GM12878 (cell line): ENCODE results near the gene DERL3. TPM values are rescaled to one million over a fixed set of nuclear protein-coding genes. Genes with fewer than 3 reads are reported as not detected.

Experiments used
- ATAC-seq: fragments of 200-7000 bp; cut with Tn5 transposase; 3 replicates; pipeline ENCODE4 v1.9.1; 2020; ENCODE audit warnings: mild to moderate bottlenecking, moderate library complexity
- BruUV-seq: library from RNA; stranded (reverse); fragments of 400-500 nt; replicated peaks from 2 replicates; lab custom pipeline; 2021; lab: Mats Ljungman, UMichigan
- CTCF ChIA-PET: fragments of 300-600 bp; sonication (Branson Sonifier 250); formaldehyde crosslinking; extraction: SDS; loops from one replicate; lab custom pipeline; 2021; ENCODE audit warnings: inconsistent platforms; lab: Yijun Ruan, JAX
- POLR2A ChIA-PET: fragments of 350-600 bp; formaldehyde crosslinking; extraction: SDS; loops from one replicate; lab custom pipeline; 2021; ENCODE audit warnings: inconsistent platforms; lab: Charles Lee
- RAD21 ChIA-PET: fragments of 300-600 bp; sonication (Branson Sonifier 250); formaldehyde crosslinking; loops from one replicate; lab custom pipeline; 2023; ENCODE audit warnings: antibody characterized with exemption; ENCODE audit not compliant: unreplicated experiment; lab: Charles Lee
- SMC1A ChIA-PET: fragments of 300-600 bp; sonication (Branson Sonifier 250); formaldehyde crosslinking; loops from one replicate; lab custom pipeline; 2023; ENCODE audit not compliant: unreplicated experiment, uncharacterized antibody; lab: Charles Lee
- DNase-seq: peaks from one replicate; pipeline ENCODE4 v3.0.0-alpha.2; 2011; ENCODE audit warnings: low read depth, low spot score
- FAIRE-seq: peaks from 3 replicates; lab custom pipeline; 2011; peaks lifted over from hg19 to GRCh38; lab: Jason Lieb, UNC
- H2AFZ ChIP-seq: 2 replicates; pipeline ENCODE4 v1.6.0; 2011; ENCODE audit warnings: low read depth, low read length, control low read depth; ENCODE audit not compliant: control insufficient read depth
- H3K27ac ChIP-seq: 2 replicates; pipeline ENCODE4 v1.5.1; 2011; ENCODE audit warnings: control low read depth; ENCODE audit not compliant: control insufficient read depth, insufficient read depth
- H3K27me3 ChIP-seq, 2 experiments: replicated peaks in 1 of 2; 2 replicates each; pipeline versions ENCODE4 v1.6.0 to v1.6.1; 2011; ENCODE audit warnings: low read length in 1 of 2; ENCODE audit not compliant: control insufficient read depth in 2 of 2, insufficient read depth in 2 of 2
- H3K36me3 ChIP-seq, 2 experiments: 2 replicates each; pipeline ENCODE4 v1.5.1; 2011; ENCODE audit warnings: low read length in 1 of 2; ENCODE audit not compliant: control insufficient read depth in 2 of 2, insufficient read depth in 2 of 2
- H3K4me1 ChIP-seq: 2 replicates; pipeline ENCODE4 v1.6.1; 2011; ENCODE audit warnings: mild to moderate bottlenecking, low read length, moderate library complexity, mixed read lengths; ENCODE audit not compliant: control insufficient read depth, insufficient read depth
- H3K4me2 ChIP-seq: 2 replicates; pipeline ENCODE4 v1.6.0; 2011; ENCODE audit warnings: control low read depth; ENCODE audit not compliant: control insufficient read depth, insufficient read depth
- H3K4me3 ChIP-seq: fragments of 200-600 bp; sonication (generic); 2 replicates; pipeline ENCODE4 v1.5.1; 2016
- H3K79me2 ChIP-seq: 2 replicates; pipeline ENCODE4 v1.6.0; 2011; ENCODE audit warnings: low read length; ENCODE audit not compliant: control insufficient read depth, insufficient read depth
- H3K9ac ChIP-seq: 2 replicates; pipeline ENCODE4 v1.8.0; 2011; ENCODE audit warnings: low read length, control low read depth, mixed read lengths; ENCODE audit not compliant: control insufficient read depth, insufficient read depth
- H3K9me3 ChIP-seq: replicated peaks from 3 replicates; pipeline ENCODE4 v1.5.1; 2011; ENCODE audit warnings: mild to moderate bottlenecking, low read length; ENCODE audit not compliant: control insufficient read depth, insufficient read depth
- H4K20me1 ChIP-seq: 2 replicates; pipeline ENCODE4 v1.6.0; 2011; ENCODE audit not compliant: control insufficient read depth, insufficient read depth
- NBN ChIP-seq: fragments of 450-650 bp; IDR thresholded peaks from 2 replicates; pipeline ENCODE4 v1.6.1; 2016
- NR2F1 ChIP-seq: fragments of 450-650 bp; conservative IDR thresholded peaks from 2 replicates; pipeline ENCODE4 v1.6.1; 2017; ENCODE audit warnings: mild to moderate bottlenecking
- WGBS: methylation state at CpG from one replicate; pipeline ENCODE4 v1.1.6; 2016; ENCODE audit warnings: low lambda C conversion rate; ENCODE audit not compliant: insufficient replicate concordance, insufficient coverage; ENCODE audit errors: missing lambda C conversion rate; 5-methylcytosine and 5-hydroxymethylcytosine counted together
- in situ Hi-C: fragments of 300-500 bp; cut with MboI; formaldehyde crosslinking; loops from 9 replicates; pipeline ENCODE4 v1.14.3; 2018; ENCODE audit warnings: mixed read lengths
- intact Hi-C: fragments of 100-400 bp; cut with micrococcal nuclease; formaldehyde crosslinking; loops from one replicate; pipeline ENCODE4 v1.14.2; 2022; ENCODE audit not compliant: unreplicated experiment
- polyA plus RNA-seq, 11 experiments: library from polyadenylated mRNA; depleted of rRNA in 4 of 11; unstranded in 6 of 11; stranded (reverse) in 5 of 11; fragments of >200 nt; fragmentation: Nextera tagmentation in 4 of 11; fragmentation: Illumina TruSeq in 1 of 11; extraction: Ambion mirVana in 4 of 11; extraction: Trizol in 1 of 11; gene quantifications; 1 replicate in 1 of 11; 2 replicates in 10 of 11; pipeline versions ENCODE4 v1.2.1 to v1.2.3, GENCODE V29; 2011 to 2016; ENCODE audit warnings: inconsistent platforms in 2 of 11, missing spikeins in 2 of 11, low read depth in 1 of 11
- total RNA-seq, 4 experiments: library from RNA; depleted of rRNA in 3 of 4; stranded (reverse); fragments of >200 nt in 3 of 4; fragmentation: Illumina TruSeq in 1 of 4; extraction: Trizol in 1 of 4; gene quantifications; 2 replicates each; pipeline versions ENCODE4 v1.2.1 to v1.2.3, GENCODE V29; 2013 to 2021
- TF ChIP-seq, protein P1 (sequence below): fragments of 450-650 bp; IDR thresholded peaks from 2 replicates; pipeline ENCODE4 v1.6.1; 2017; ENCODE audit warnings: antibody characterized with exemption, mild to moderate bottlenecking, moderate library complexity
- TF ChIP-seq, protein P2 (sequence below): fragments of 450-650 bp; IDR thresholded peaks from 2 replicates; pipeline ENCODE4 v1.6.1; 2017; ENCODE audit warnings: mild to moderate bottlenecking

The DERL3 gene
- total and polyA plus RNA-seq, 10 of the 15 experiments (the other 5 are each of a cell fraction or from before 2014, with no cell fraction given) = 4.1 to 52.4 (median 14.1) TPM

DNA sequence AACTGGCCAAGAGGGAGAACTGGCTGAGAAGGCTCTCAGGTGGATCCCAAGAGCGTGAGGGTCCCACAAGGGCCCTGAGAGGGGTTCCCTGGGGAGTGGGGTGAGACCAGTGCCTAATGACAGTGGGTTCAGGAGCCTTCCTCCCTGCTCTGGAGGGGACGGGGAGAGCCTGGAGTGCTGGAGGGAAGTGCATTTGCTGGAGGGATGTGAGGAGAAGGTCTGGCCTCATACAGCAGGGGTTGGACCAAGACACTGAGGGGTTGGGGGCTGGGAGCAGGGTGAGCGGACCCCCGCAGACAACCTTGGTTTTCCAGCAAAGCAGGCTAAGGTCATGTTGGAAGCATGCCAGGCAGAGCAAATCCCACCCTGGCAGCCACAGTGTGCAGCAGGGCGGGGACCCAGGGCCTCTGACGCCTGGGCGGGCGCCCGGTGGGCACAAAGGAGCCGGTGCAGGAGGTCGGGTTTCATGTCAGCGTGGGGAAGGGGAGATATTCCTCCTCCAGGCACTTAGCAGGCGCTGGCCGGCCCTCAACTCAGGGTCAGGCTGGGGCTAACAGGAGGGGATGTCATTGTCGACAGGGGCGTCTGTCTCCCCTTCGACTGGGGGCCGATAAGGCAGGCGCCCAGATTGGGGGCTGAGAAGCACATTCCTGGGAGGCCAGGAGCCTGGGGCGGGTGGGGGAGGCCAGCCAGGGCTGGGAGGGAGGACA is 3.1 kb upstream of the DERL3 start:
- no TSS peak for BruUV-seq

DNA sequence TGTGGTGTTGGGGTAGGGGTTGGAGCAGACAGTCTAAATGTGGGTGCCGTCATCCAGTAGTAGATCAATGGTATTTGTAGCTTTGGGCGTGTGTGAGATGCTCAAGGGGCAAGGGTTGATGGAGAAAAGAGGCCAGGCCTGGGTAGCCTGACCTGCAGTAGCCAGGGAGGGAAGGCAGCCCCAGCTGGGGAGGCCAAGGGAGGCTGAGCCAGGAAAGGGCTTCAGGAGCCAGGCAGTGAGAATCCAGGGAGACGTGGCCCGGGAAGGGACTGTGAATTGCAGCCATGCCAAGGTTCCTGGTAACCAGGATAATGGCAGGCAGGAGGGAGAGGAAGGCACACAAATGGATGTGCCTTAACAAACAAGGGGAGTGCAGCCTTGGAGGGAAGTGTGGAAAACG is 2.5 kb upstream of the DERL3 start:
- no peak for ATAC-seq
- BruUV-seq = no TSS peak
- FAIRE-seq = no peak
- no peaks in the 10 kb centered on the region for H3K9me3 ChIP-seq
- no peaks in the 10 kb centered on the region; the same call in 1 of the 2 replicates for H3K79me2 ChIP-seq
- H3K9ac ChIP-seq = no peak overlapping the region
- no peak overlapping the region for H2AFZ ChIP-seq
- TF ChIP-seq, protein P1, sequence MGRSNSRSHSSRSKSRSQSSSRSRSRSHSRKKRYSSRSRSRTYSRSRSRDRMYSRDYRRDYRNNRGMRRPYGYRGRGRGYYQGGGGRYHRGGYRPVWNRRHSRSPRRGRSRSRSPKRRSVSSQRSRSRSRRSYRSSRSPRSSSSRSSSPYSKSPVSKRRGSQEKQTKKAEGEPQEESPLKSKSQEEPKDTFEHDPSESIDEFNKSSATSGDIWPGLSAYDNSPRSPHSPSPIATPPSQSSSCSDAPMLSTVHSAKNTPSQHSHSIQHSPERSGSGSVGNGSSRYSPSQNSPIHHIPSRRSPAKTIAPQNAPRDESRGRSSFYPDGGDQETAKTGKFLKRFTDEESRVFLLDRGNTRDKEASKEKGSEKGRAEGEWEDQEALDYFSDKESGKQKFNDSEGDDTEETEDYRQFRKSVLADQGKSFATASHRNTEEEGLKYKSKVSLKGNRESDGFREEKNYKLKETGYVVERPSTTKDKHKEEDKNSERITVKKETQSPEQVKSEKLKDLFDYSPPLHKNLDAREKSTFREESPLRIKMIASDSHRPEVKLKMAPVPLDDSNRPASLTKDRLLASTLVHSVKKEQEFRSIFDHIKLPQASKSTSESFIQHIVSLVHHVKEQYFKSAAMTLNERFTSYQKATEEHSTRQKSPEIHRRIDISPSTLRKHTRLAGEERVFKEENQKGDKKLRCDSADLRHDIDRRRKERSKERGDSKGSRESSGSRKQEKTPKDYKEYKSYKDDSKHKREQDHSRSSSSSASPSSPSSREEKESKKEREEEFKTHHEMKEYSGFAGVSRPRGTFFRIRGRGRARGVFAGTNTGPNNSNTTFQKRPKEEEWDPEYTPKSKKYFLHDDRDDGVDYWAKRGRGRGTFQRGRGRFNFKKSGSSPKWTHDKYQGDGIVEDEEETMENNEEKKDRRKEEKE = no peak
- no peak for TF ChIP-seq NR2F1
- TF ChIP-seq, all 136 proteins: peak for 0
- DNase-seq = no peak
- ChIA-PET SMC1A (no interaction called here), RAD21 (no interaction called here), CTCF (no interaction called here), POLR2A (no interaction called here)
- Histone ChIP-seq H3K36me3 (peaks cover 0 to 5% of the 10 kb centered on the region in 2 experiments; a peak in 2 of 4 replicates), H3K4me3 (no peak overlapping the region), H3K27ac (no peak overlapping the region), H3K27me3 (no peaks in the 10 kb centered on the region), H3K4me2 (no peak overlapping the region), H4K20me1 (no peaks in the 10 kb centered on the region), H3K4me1 (peaks cover 48% of the 10 kb centered on the region)
- in situ Hi-C loops = no loop called here
- intact Hi-C loops = no loop called here
- 78% methylated on average over 5 of the region's 5 CpGs for WGBS

More for the DNA sequence above, 3.1 kb upstream of the DERL3 start:
- no peaks in the 10 kb centered on the region; the same call in 1 of the 2 replicates for H3K79me2 ChIP-seq
- peaks cover 54% of the 10 kb centered on the region for H3K4me1 ChIP-seq
- intact Hi-C loops = no loop called here
- ChIA-PET SMC1A (no interaction called here), POLR2A (no interaction called here), CTCF (no interaction called here), RAD21 (no interaction called here)
- H4K20me1 ChIP-seq = no peaks in the 10 kb centered on the region
- in situ Hi-C loops = no loop called here
- no peak overlapping the region for H3K4me2 ChIP-seq
- TF ChIP-seq NBN = no peak
- TF ChIP-seq, protein P2, sequence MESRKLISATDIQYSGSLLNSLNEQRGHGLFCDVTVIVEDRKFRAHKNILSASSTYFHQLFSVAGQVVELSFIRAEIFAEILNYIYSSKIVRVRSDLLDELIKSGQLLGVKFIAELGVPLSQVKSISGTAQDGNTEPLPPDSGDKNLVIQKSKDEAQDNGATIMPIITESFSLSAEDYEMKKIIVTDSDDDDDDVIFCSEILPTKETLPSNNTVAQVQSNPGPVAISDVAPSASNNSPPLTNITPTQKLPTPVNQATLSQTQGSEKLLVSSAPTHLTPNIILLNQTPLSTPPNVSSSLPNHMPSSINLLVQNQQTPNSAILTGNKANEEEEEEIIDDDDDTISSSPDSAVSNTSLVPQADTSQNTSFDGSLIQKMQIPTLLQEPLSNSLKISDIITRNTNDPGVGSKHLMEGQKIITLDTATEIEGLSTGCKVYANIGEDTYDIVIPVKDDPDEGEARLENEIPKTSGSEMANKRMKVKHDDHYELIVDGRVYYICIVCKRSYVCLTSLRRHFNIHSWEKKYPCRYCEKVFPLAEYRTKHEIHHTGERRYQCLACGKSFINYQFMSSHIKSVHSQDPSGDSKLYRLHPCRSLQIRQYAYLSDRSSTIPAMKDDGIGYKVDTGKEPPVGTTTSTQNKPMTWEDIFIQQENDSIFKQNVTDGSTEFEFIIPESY = no peak
- 72% methylated on average over 20 of the region's 20 CpGs for WGBS
- no peak overlapping the region for H3K9ac ChIP-seq
- FAIRE-seq = no peak
- peaks cover 0 to 1% of the 10 kb centered on the region in 2 experiments; a peak in 1 of 4 replicates for H3K36me3 ChIP-seq
- no peaks in the 10 kb centered on the region for H3K27me3 ChIP-seq
- no peak for DNase-seq
- no peak overlapping the region for H3K27ac ChIP-seq
- no peaks in the 10 kb centered on the region for H3K9me3 ChIP-seq
- no peak overlapping the region for H3K4me3 ChIP-seq
- H2AFZ ChIP-seq = no peak overlapping the region
- no peak for ATAC-seq
